Measurements from ENCODE around the gene TMC1. TPM values are rescaled to one million over a fixed set of nuclear protein-coding genes. Genes with fewer than 3 reads are reported as not detected.
"Not testable (repeated sequence)": the region's sequence is repeated elsewhere in the genome, so short reads cannot be mapped to it uniquely, and the experiment has no call there.

The TMC1 gene
- total RNA-seq, 4 donors from 2014 or later, result 0.30 to 2.3 (median 0.44) TPM; not detected in 1

- Histone ChIP-seq H3K27me3 (no peaks in the 10 kb centered on the region), H3K9me3 (peaks cover 0 to 8% (median 0%) of the 10 kb centered on the region in 4 donors), H3K27ac (no peak overlapping the region), H3K4me1 (peaks cover 0 to 9% (median 0%) of the 10 kb centered on the region in 4 donors), H3K36me3 (no peaks in the 10 kb centered on the region), H3K4me3 (no peak overlapping the region)
- DNase-seq (ENCODE audit: low spot score in 2 of 2), result no peak
- 90 to 94% methylated on average over 4 of the region's 4 CpGs for WGBS, 2 donors
- TF ChIP-seq CTCF (IDR thresholded peaks at IDR 0.05) (no peak), POLR2A (IDR thresholded peaks at IDR 0.05) (no peak), EP300 (IDR thresholded peaks at IDR 0.05) (no peak)
These were observed 17.7 kb downstream of the TMC1 start for GRCh38 chr9:72538921-72539702.

- WGBS, 2 donors, result 93% methylated on average over 6 of the region's 6 CpGs
- no peak overlapping the region for H3K27ac ChIP-seq
These were observed 18.5 kb downstream of the TMC1 start for GRCh38 chr9:72539824-72540347.

GRCh38 chr9:72540348-72540873, 19.0 kb downstream of the TMC1 start:
- H3K4me3 ChIP-seq, result no peak overlapping the region
- peaks cover 0 to 8% (median 0%) of the 10 kb centered on the region in 4 donors for H3K9me3 ChIP-seq
- H3K36me3 ChIP-seq, result no peaks in the 10 kb centered on the region
- TF ChIP-seq CTCF (IDR thresholded peaks at IDR 0.05), result no peak
- no peak for TF ChIP-seq EP300 (IDR thresholded peaks at IDR 0.05)
- TF ChIP-seq POLR2A (IDR thresholded peaks at IDR 0.05), result no peak
- no peaks in the 10 kb centered on the region for H3K27me3 ChIP-seq
- 69 to 74% methylated on average over 6 of the region's 6 CpGs for WGBS, 2 donors
- DNase-seq (ENCODE audit: low spot score in 2 of 2), result no peak
- no peak overlapping the region for H3K27ac ChIP-seq
- peaks cover 0 to 9% (median 0%) of the 10 kb centered on the region in 4 donors for H3K4me1 ChIP-seq

More at GRCh38 chr9:72539824-72540347, 18.5 kb downstream of the TMC1 start:
- TF ChIP-seq EP300 (IDR thresholded peaks at IDR 0.05), result no peak
- no peak for TF ChIP-seq POLR2A (IDR thresholded peaks at IDR 0.05)
- no peak for TF ChIP-seq CTCF (IDR thresholded peaks at IDR 0.05)
- Histone ChIP-seq H3K4me3 (no peak overlapping the region), H3K9me3 (peaks cover 0 to 8% (median 0%) of the 10 kb centered on the region in 4 donors), H3K27me3 (no peaks in the 10 kb centered on the region), H3K4me1 (peaks cover 0 to 9% (median 0%) of the 10 kb centered on the region in 4 donors), H3K36me3 (no peaks in the 10 kb centered on the region)
- DNase-seq (ENCODE audit: low spot score in 2 of 2), result no peak

- not testable (repeated sequence) for H3K36me3 ChIP-seq; H3K27me3 ChIP-seq; DNase-seq (ENCODE audit: low spot score in 2 of 2); H3K4me1 ChIP-seq; H3K4me3 ChIP-seq; H3K9me3 ChIP-seq
- peak overlapping the region in 2 of 4 donors; percentile 5 to 43 for H3K27ac ChIP-seq
- 59 to 73% methylated on average over 5 of the region's 5 CpGs for WGBS, 2 donors
These were observed 21.1 kb downstream of the TMC1 start for GRCh38 chr9:72542537-72542833.

- WGBS, 2 donors, result 93 to 100% methylated on average over 1 of the region's 1 CpG
- DNase-seq (ENCODE audit: low spot score in 2 of 2), result no peak
- TF ChIP-seq EP300 (IDR thresholded peaks at IDR 0.05) (no peak), POLR2A (IDR thresholded peaks at IDR 0.05) (no peak), CTCF (IDR thresholded peaks at IDR 0.05) (no peak)
These were observed 21.5 kb downstream of the TMC1 start for GRCh38 chr9:72542917-72543316.

More at GRCh38 chr9:72542917-72543316, 21.5 kb downstream of the TMC1 start:
- Histone ChIP-seq H3K27me3 (no peaks in the 10 kb centered on the region), H3K4me3 (no peak overlapping the region), H3K36me3 (no peaks in the 10 kb centered on the region), H3K4me1 (peaks cover 0 to 9% (median 0%) of the 10 kb centered on the region in 4 donors), H3K27ac (no peak overlapping the region), H3K9me3 (no peaks in the 10 kb centered on the region)

Measured in tibial nerve (tissue), 4 donors.